ENCODE results near the gene UBE2E3. TPM values are rescaled to one million over a fixed set of nuclear protein-coding genes. Genes with fewer than 3 reads are reported as not detected.
"Not testable (repeated sequence)": the region's sequence is repeated elsewhere in the genome, so short reads cannot be mapped to it uniquely, and the experiment has no call there.

Gene UBE2E3
- total RNA-seq, 1 donor from 2014 or later = 102 TPM

DNA sequence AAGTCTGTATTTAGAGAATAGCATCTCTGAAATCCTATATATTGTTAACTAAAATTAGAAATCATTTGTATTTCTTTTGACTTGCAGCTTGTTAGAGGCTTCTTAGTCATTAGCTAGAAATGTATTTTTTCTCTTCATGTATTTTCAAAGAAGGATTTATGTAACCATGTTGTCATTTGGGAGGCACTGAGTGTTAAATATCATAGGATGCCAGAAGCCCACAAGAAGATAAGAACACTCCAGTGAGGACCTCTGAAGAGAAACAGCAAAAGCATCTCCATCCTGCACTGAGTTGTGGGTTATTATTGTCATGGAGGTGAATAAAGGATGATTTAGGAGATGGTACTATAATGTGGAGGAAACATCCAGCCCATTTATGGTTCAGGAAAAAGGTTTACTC, 93.5 kb downstream of the UBE2E3 start:
- DNase-seq (ENCODE audit: low read depth) = no peak

DNA sequence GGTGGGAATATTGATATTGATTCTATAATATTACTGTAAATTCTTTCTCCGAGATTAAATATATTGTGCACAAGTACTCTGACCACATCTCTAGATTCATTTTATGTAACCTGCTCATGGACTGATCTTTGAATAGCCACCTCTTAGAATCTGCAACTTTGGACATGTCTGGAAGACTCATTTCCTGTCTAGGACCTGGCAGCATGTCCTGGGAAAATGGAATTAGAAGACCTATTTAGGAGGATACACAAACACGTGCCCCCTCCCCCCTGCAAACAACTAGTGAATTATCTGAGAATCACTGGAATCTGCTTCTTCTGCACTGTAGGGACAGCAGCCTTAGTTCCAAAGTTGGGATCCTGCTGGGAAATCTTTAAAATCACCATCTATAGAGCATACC, 94.1 kb downstream of the UBE2E3 start:
- no peak for DNase-seq (ENCODE audit: low read depth)

DNA sequence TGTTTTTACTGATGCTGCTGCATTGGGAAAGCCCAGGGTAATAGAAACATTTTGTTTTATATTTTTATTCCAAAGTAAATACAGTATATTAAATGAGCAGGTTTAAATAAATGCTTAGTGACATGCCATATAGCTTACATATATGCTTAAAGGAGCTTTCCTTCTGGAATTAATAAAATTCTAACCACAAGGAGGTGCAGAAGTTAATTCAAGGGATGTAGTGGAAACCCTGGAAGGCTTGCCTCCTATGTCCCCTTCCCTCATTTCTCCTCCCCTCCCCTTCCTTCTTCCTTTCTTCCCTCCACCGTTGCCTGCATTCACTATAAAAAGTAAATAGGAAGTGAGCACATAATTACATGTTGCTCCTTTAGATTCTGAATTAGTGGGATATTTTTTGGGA, 96.3 kb downstream of the UBE2E3 start:
- no peak for DNase-seq (ENCODE audit: low read depth)

DNA sequence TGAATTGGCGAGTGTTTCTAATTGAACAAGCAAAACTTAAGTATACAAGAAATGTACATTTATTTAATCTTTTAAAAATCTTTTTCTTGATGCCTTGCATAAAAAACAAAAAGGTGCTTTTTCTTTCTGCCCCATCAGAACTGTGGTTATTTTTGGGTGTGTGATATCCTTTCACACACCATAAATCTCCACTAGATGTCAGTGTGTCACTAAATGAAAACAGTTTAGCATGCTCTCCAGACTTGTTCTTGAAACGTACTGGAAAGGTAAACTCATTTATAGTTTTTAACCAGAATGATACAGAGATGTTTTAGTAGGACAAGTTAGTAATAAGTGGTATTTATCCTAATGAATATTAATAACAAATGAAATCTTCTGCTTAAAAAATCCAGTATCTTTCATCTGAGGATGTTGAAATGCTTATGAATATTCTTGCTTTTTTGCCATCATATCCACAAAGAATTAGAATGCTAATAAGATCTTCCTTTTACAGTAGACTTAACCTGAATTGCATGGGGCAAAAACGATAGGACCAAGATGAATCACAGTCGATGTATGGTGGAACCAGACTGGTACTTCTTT, 96.8 kb downstream of the UBE2E3 start:
- peak; percentile 60 for DNase-seq (ENCODE audit: low read depth)

DNA sequence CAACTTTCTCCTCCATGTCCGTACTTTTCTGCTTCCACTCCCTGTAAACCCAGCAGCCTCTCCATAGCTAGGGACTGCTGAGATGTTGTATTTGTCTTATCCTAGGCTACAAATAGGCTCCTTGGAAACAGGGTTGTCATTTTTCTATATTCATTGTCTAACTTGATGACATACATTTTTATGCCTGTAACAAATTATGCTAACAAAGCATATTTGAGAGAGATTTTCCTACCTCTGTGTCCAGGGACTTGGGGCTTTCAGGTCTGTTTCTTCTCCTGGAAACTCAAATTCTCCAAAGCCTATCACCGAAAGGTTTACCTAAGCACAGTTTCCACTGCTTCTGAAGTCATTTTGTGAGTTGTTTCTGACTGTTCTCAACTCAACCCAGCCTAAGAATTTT, 102.7 kb downstream of the UBE2E3 start:
- no peak for DNase-seq (ENCODE audit: low read depth)

DNA sequence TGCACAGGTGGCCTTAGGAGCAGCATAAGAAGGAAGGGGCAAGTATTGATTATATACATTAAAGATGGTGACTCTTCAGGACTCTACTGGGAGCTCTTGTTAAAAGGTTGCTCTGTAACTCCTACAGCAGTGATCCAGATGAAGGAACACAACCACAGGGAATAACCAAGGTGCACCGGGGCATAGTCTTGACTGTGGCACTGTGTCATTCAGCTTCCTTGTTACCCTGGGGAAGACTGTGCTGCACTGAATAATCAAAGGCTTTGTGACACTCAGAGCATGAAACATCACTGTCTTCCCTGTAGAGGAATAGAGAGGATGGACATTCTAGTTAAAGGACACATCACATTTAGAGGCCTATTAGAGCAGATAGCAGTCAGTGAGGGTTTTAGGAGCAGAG, 105.3 kb downstream of the UBE2E3 start:
- DNase-seq (ENCODE audit: low read depth) = peak; percentile 30

DNA sequence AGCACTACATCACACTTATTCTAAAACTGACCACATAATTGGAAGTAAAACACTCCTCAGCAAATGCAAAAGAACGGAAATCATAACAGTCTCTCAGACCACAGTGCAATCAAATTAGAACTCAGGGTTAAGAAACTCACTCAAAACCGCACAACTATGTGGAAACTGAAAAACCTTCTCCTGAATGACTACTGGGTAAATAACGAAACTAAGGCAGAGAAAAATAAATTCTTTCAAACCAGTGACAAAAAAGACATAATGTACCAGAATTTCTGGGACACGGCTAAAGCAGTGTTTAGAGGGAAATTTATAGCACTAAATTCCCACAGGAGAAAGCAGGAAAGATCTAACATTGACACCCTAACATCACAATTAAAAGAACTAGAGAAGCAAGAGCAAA, 111.5 kb downstream of the UBE2E3 start:
- DNase-seq (ENCODE audit: low read depth) = not testable (repeated sequence)

DNA sequence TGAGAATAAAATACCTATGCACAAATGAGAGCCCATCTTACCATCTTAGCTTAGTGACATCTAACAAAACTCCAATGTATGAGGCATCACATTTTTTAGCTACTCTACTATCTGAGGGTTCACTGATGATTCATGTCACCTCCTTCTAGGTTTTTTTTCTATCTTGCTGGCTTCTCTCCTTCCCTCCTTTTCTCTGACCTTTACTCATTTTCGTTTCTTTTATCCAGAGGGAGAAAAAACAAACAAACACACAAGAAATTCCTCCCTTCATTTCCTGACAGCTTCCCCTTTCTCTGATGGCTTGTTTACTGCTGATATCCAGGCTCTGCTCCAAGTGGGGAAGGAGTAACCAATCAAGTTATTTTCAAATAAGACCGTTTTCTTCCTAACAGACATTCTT, 115.1 kb downstream of the UBE2E3 start:
- no peak for DNase-seq (ENCODE audit: low read depth)

DNA sequence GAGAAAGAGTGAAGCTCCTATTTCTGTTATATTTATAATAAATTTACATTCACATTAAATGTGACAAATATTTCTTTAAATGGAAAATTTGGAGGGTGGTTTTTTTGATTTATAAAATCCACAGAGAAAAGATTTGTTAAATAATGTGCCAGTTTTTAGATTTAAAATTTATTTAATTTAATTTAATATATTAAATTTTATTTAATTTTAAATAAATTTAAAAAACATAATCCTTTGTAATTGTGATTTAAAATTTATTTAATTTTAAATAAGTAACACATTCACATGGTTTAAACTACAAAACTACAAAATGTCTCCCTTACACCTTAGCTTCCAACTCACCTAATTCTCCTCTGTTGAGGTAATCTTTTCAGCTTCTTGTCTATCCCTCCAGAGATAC, 123.3 kb downstream of the UBE2E3 start:
- no peak for DNase-seq (ENCODE audit: low read depth)

DNA sequence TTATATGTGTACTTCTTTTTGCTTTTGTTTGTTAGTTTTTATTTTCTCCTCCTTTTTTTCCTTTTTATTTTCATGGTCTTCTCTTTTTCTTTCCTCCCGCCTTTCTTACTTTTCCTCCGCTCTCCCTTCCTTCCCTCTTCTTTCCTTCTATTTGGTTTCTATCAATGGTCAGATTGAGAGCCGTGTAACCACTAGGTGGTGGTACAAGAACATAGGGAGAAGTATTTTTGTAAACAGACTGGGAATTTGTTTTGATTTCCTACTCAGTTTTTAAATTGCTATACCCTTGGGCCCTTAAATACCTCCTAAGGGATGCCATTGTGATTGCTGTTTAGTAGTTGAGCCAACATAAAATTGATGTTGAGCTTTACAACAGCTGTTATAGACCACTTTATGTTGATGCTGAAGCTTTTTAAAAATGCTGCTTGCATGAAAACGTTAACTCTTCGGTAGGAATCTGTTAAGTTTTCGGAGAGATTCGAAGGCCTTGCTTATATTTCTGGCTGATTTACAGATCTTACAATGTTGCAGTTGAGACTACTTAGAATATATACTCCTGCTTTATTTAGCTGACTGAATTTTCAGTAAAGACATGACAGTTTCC, 124.2 kb downstream of the UBE2E3 start:
- DNase-seq (ENCODE audit: low read depth) = peak; percentile 78

DNA sequence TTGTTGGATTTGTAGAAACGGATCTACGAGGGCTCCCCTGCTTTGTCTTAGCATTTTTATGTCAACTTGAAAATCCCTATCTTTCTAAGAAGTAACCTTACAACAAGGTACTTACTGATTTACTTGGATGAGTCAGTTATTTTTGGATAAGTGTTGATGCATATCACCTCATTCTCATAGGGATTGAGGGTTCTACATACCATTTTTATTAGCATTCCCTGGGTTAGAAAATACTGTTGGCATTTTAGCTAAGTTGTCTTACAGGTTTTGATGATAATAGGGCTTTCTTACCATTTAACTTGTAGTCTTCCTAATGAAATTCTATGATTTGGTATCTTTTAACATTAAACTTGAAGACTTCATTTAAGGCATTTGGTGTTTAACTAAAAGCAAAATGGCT, 125.2 kb downstream of the UBE2E3 start:
- DNase-seq (ENCODE audit: low read depth) = peak; percentile 47

DNA sequence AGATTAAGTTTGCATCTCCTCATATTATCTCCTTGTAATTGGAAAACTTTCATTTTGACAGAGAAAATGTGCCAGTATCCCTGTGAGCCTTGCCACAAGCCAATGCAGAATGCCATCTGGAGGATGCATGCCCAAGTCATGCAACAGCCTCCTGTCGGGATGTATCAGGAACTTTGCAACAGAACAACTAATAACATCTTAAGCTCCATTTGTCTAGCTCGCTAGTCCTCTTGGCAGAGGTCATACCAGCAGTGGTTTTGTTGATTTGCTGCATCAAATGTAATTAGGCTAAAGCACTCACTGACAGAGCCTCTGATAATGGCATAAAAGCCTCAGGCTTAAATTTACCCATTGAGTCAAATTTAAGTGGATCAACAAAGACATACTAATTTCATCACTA, 125.8 kb downstream of the UBE2E3 start:
- DNase-seq (ENCODE audit: low read depth) = no peak

DNA sequence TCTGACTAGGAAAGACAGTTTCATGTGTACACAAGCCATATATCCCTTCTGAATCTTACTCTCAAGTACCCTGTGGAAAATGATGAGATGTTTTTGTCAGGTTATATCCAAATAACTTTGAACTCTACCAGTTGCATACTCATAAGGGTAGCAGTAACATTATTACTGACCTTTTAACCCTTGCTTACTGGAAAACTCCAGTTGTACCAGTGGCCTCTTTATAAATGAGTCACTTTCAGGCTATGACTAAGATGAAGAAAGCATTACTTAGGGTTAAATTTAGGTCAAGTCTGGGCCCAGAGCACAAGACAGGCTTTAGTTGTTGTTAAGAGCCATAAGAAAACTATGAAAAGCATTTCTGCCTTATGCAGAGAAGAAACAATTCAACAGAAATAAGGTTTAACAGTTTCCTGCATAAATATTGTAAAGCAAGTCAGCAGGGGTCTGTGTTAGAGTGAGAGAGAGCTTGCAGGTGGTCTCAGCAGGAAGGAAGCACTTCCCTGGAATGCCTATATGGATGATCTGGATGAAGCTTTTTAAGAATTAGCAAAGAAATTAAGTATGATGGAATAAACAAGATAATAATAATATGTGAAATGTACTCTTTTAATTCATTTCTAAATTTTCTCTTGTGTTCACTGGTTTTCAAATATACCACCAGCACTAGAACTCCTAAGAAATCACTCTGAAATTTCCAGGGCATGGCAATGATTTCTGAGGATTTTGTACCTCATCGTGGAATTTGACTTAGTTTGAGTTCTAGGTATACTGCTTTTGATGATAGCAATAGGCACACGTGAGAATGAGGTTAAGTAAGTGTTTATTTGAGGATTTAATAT, 126.6 kb downstream of the UBE2E3 start:
- DNase-seq (ENCODE audit: low read depth) = peak; percentile 98

DNA sequence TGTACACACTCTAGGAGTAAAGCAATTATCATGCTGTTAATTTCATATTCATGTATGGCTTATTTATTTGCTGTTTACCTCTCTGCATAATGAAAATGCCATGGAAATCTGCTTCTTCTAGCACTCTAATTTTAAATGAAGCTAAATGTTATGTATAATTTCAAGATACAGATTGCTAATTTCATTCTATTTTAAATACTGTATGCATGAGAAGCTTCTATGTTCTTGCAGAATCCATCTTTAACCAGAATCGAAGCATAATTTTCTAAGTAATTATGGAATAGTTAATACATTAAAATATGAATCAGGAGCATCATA, 127.2 kb downstream of the UBE2E3 start:
- no peak for DNase-seq (ENCODE audit: low read depth)

DNA sequence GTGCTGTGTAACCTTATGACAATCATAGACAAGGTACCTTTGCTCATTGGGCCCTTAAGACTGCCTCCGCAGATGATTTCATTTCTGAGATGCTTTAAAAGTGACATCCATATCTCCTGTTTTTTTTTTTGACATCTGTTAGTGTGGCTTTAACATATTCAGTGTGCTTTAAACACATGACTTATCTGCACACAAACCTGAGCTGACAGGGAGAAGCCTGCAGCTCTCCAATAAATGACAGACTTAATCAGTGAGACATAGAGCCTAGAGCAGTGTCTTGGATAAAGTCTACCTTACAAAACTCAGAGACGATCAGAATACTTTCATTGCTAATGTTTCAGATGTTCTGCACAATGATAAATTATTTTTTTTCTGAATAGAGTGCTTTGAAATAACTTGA, 130.7 kb downstream of the UBE2E3 start:
- no peak for DNase-seq (ENCODE audit: low read depth)

DNA sequence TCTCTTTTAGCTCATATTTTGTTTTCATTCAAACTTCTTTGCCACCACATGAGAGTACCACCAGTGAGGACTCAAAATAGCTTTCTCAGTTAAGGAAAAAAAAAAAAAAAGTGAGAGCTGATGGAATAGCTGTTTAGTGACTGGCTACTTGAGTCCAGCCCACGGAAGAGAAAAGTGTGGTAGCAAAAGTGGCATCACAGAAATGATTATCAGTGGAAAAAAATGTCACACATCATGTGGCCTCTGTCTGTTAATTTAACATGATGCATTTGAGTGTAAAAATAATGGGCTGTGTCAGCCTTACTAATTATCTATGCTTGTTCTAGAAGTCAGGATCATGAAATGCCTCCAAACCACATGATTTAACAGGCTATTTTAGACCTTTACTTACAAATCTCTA, 132.5 kb downstream of the UBE2E3 start:
- no peak for DNase-seq (ENCODE audit: low read depth)
